Measurements from ENCODE around the gene CREB1.

The CREB1 gene

GRCh38 chr2:207619764-207620203 lies 90.0 kb downstream of the CREB1 start:
- no peak overlapping the region for H3K27ac Mint-ChIP-seq
- H3K4me3 Mint-ChIP-seq, result no peak overlapping the region
- H3K9me3 Mint-ChIP-seq, result no peaks in the 10 kb centered on the region
- H3K27me3 Mint-ChIP-seq (ENCODE audit: low read depth), result no peaks in the 10 kb centered on the region
- H3K36me3 Mint-ChIP-seq (ENCODE audit: low read depth), result peaks cover 39% of the 10 kb centered on the region
- peaks cover 28% of the 10 kb centered on the region for H3K4me1 Mint-ChIP-seq
- no peak for TF ChIP-seq CTCF (IDR thresholded peaks at IDR 0.05; ENCODE audit: unreplicated experiment in 3 of 3)

- Mint-ChIP-seq H3K4me1 (peaks cover 28% of the 10 kb centered on the region), H3K27me3 (ENCODE audit: low read depth) (peaks cover 3% of the 10 kb centered on the region), H3K9me3 (no peaks in the 10 kb centered on the region), H3K36me3 (ENCODE audit: low read depth) (peaks cover 30% of the 10 kb centered on the region), H3K27ac (no peak overlapping the region), H3K4me3 (peak overlapping the region; percentile 13 to 40 (median 13))
- TF ChIP-seq CTCF (IDR thresholded peaks at IDR 0.05; ENCODE audit: unreplicated experiment in 3 of 3), result no peak
Measured at GRCh38 chr2:207621501-207622039, 91.8 kb downstream of the CREB1 start.

GRCh38 chr2:207624185-207625013 lies 94.6 kb downstream of the CREB1 start:
- Mint-ChIP-seq H3K27ac (peak overlapping the region; percentile 91 to 96 (median 96)), H3K4me1 (peaks cover 24% of the 10 kb centered on the region), H3K36me3 (ENCODE audit: low read depth) (peaks cover 17% of the 10 kb centered on the region), H3K4me3 (peak overlapping the region; percentile 91 to 93 (median 92)), H3K27me3 (ENCODE audit: low read depth) (peaks cover 7% of the 10 kb centered on the region), H3K9me3 (no peaks in the 10 kb centered on the region)
- TF ChIP-seq CTCF (IDR thresholded peaks at IDR 0.05; ENCODE audit: unreplicated experiment in 3 of 3), result no peak

- peaks cover 7% of the 10 kb centered on the region for H3K27me3 Mint-ChIP-seq (ENCODE audit: low read depth)
- H3K4me1 Mint-ChIP-seq, result peaks cover 24% of the 10 kb centered on the region
- no peaks in the 10 kb centered on the region for H3K9me3 Mint-ChIP-seq
- peaks cover 13% of the 10 kb centered on the region for H3K36me3 Mint-ChIP-seq (ENCODE audit: low read depth)
- H3K4me3 Mint-ChIP-seq, result peak within 1 kb of the TSS; percentile 95 to 98 (median 97)
- TF ChIP-seq CTCF (IDR thresholded peaks at IDR 0.05; ENCODE audit: unreplicated experiment in 3 of 3), result peak; percentile 24 to 28 (median 24)
- peak within 1 kb of the TSS; percentile 91 to 98 (median 96) for H3K27ac Mint-ChIP-seq
Measured at GRCh38 chr2:207625014-207625907, 95.5 kb downstream of the CREB1 start, which contains the start of gene METTL21A. TSS of gene METTL21A (minus strand) at chr2:207625394. CDS start at chr2:207624375, 1,019 bp downstream.

GRCh38 chr2:207629553-207629952 lies 99.8 kb downstream of the CREB1 start:
- H3K36me3 Mint-ChIP-seq (ENCODE audit: low read depth), result no peaks in the 10 kb centered on the region
- no peak overlapping the region for H3K27ac Mint-ChIP-seq
- no peak for TF ChIP-seq CTCF (IDR thresholded peaks at IDR 0.05; ENCODE audit: unreplicated experiment in 3 of 3)
- no peaks in the 10 kb centered on the region for H3K9me3 Mint-ChIP-seq
- peaks cover 7% of the 10 kb centered on the region for H3K27me3 Mint-ChIP-seq (ENCODE audit: low read depth)
- peak overlapping the region; percentile 25 to 46 (median 35) for H3K4me3 Mint-ChIP-seq
- peaks cover 5% of the 10 kb centered on the region for H3K4me1 Mint-ChIP-seq
